ENCODE results near the gene NOP58.
"Not testable (repeated sequence)": the region's sequence is repeated elsewhere in the genome, so short reads cannot be mapped to it uniquely, and the experiment has no call there.

GRCh38 chr2:202247710-202248109, 17.9 kb upstream of the NOP58 start:
- not testable (repeated sequence) for TF ChIP-seq CTCF, POLR2A (IDR thresholded peaks at IDR 0.05)

Data from right lobe of liver (tissue), 4 donors.